ENCODE measurements around the gene NANOS2. TPM values are rescaled to one million over a fixed set of nuclear protein-coding genes. Genes with fewer than 3 reads are reported as not detected.
"Not testable (repeated sequence)": the region's sequence is repeated elsewhere in the genome, so short reads cannot be mapped to it uniquely, and the experiment has no call there.

Gene NANOS2
- total and polyA plus RNA-seq, 2 donors from 2014 or later: not detected

- no peak for TF ChIP-seq CTCF (IDR thresholded peaks at IDR 0.05; ENCODE audit: borderline replicate concordance, extremely low read depth, insufficient read depth)
- DNase-seq: no peak
Observed at GRCh38 chr19:45899919-45900589, 14.5 kb downstream of the NANOS2 start.

GRCh38 chr19:45899253-45899652 is 15.3 kb downstream of the NANOS2 start:
- no peaks in the 10 kb centered on the region for H3K27me3 ChIP-seq (ENCODE audit: control insufficient read depth, insufficient read depth, low read length)
- DNase-seq (no peak), FAIRE-seq (no peak)
- H3K9me3 ChIP-seq (ENCODE audit: control insufficient read depth in 2 of 3, insufficient read depth in 1 of 3, low read length in 3 of 3): no peaks in the 10 kb centered on the region
- peaks cover 0 to 9% (median 4%) of the 10 kb centered on the region in 3 donors for H3K36me3 ChIP-seq (ENCODE audit: control insufficient read depth in 2 of 3, insufficient read depth in 3 of 3, low read length in 3 of 3)
- H3K4me3 ChIP-seq (ENCODE audit: low read length in 3 of 3): no peak overlapping the region
- TF ChIP-seq CTCF (IDR thresholded peaks at IDR 0.05; ENCODE audit: borderline replicate concordance, extremely low read depth, insufficient read depth): no peak
- no peak overlapping the region for H3K9ac ChIP-seq (ENCODE audit: low read length in 3 of 3)
- no peak overlapping the region for H3K27ac ChIP-seq (ENCODE audit: low read depth in 2 of 2, low read length in 2 of 2)
- intact Hi-C loops (cut with DNase I): no loop called here
- peaks cover 0 to 20% (median 0%) of the 10 kb centered on the region in 3 donors for H3K4me1 ChIP-seq (ENCODE audit: control insufficient read depth in 2 of 3, insufficient read depth in 2 of 3, low read depth in 1 of 3, low read length in 3 of 3)

More at GRCh38 chr19:45899919-45900589, 14.5 kb downstream of the NANOS2 start:
- Histone ChIP-seq H3K4me1 (ENCODE audit: control insufficient read depth in 2 of 3, insufficient read depth in 2 of 3, low read depth in 1 of 3, low read length in 3 of 3) (peaks cover 0 to 20% (median 0%) of the 10 kb centered on the region in 3 donors), H3K9ac (ENCODE audit: low read length in 3 of 3) (no peak overlapping the region), H3K36me3 (ENCODE audit: control insufficient read depth in 2 of 3, insufficient read depth in 3 of 3, low read length in 3 of 3) (peaks cover 0 to 9% (median 4%) of the 10 kb centered on the region in 3 donors), H3K4me3 (ENCODE audit: low read length in 3 of 3) (no peak overlapping the region), H3K9me3 (ENCODE audit: control insufficient read depth in 2 of 3, insufficient read depth in 1 of 3, low read length in 3 of 3) (no peaks in the 10 kb centered on the region), H3K27ac (ENCODE audit: low read depth in 2 of 2, low read length in 2 of 2) (no peak overlapping the region), H3K27me3 (ENCODE audit: control insufficient read depth, insufficient read depth, low read length) (no peaks in the 10 kb centered on the region)
- no peak for FAIRE-seq
- intact Hi-C loops (cut with DNase I): no loop called here

GRCh38 chr19:45897261-45897812 is 17.2 kb downstream of the NANOS2 start:
- no peak overlapping the region for H3K27ac ChIP-seq (ENCODE audit: low read depth in 2 of 2, low read length in 2 of 2)
- FAIRE-seq (no peak), DNase-seq (no peak)
- no peaks in the 10 kb centered on the region for H3K27me3 ChIP-seq (ENCODE audit: control insufficient read depth, insufficient read depth, low read length)
- no peak overlapping the region for H3K9ac ChIP-seq (ENCODE audit: low read length in 3 of 3)
- H3K9me3 ChIP-seq (ENCODE audit: control insufficient read depth in 2 of 3, insufficient read depth in 1 of 3, low read length in 3 of 3): no peaks in the 10 kb centered on the region
- no peak for TF ChIP-seq CTCF (IDR thresholded peaks at IDR 0.05; ENCODE audit: borderline replicate concordance, extremely low read depth, insufficient read depth)
- no peak overlapping the region for H3K4me3 ChIP-seq (ENCODE audit: low read length in 3 of 3)
- intact Hi-C loops (cut with DNase I): no loop called here
- peaks cover 0 to 9% (median 4%) of the 10 kb centered on the region in 3 donors for H3K36me3 ChIP-seq (ENCODE audit: control insufficient read depth in 2 of 3, insufficient read depth in 3 of 3, low read length in 3 of 3)
- peaks cover 0 to 14% (median 0%) of the 10 kb centered on the region in 3 donors for H3K4me1 ChIP-seq (ENCODE audit: control insufficient read depth in 2 of 3, insufficient read depth in 2 of 3, low read depth in 1 of 3, low read length in 3 of 3)

GRCh38 chr19:45895983-45896599 is 18.5 kb downstream of the NANOS2 start:
- intact Hi-C loops (cut with DNase I); H3K36me3 ChIP-seq (ENCODE audit: control insufficient read depth in 2 of 3, insufficient read depth in 3 of 3, low read length in 3 of 3); H3K27ac ChIP-seq (ENCODE audit: low read depth in 2 of 2, low read length in 2 of 2); H3K4me1 ChIP-seq (ENCODE audit: control insufficient read depth in 2 of 3, insufficient read depth in 2 of 3, low read depth in 1 of 3, low read length in 3 of 3); FAIRE-seq; H3K4me3 ChIP-seq (ENCODE audit: low read length in 3 of 3); H3K27me3 ChIP-seq (ENCODE audit: control insufficient read depth, insufficient read depth, low read length); DNase-seq; H3K9me3 ChIP-seq (ENCODE audit: control insufficient read depth in 2 of 3, insufficient read depth in 1 of 3, low read length in 3 of 3); H3K9ac ChIP-seq (ENCODE audit: low read length in 3 of 3): not testable (repeated sequence)
